Stimulated activated CD4-positive, alpha-beta T cell treated with anti-CD3 and anti-CD28 coated beads, Interleukin-1b, Interleukin-23, amount 100 ng/mL, for 48 hours (primary cell): ENCODE data around the gene OOEP.

Source experiments
- DNase-seq: peaks from one replicate; pipeline ENCODE4 v3.0.0-alpha.2; 2020

Gene OOEP

DNA sequence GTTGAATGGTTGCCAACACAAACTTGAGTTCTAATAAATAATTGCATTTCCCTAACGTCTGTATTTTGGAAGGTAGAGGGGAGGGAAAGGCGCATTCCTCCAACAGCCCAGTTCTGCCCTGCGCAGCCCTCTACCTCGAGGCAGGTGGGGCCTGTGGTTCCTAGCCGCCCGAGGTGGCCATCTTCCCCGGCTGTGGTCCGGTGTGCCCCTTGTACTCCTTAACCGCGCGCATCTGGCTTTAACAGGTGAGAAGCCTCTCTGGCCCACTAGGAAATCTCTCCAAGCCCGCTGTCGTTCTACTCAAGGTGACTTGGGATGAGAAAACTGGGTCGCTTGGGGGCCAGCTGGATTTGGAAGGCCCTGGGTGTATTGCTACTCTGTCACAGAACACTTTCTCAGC is 5.6 kb downstream of the OOEP start:
- DNase-seq: no peak

DNA sequence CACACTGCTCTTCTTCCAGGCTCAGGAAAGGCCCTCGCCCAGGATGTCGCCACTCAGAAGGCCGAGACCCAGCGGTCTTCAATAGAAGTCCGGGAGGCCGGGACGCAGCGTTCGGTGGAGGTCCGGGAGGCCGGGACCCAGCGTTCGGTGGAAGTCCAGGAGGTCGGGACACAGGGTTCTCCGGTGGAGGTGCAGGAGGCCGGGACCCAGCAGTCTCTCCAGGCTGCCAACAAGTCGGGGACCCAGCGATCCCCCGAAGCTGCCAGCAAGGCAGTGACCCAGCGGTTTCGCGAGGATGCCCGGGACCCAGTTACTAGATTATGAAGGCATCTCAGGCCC is 6.2 kb downstream of the OOEP start:
- DNase-seq: no peak

DNA sequence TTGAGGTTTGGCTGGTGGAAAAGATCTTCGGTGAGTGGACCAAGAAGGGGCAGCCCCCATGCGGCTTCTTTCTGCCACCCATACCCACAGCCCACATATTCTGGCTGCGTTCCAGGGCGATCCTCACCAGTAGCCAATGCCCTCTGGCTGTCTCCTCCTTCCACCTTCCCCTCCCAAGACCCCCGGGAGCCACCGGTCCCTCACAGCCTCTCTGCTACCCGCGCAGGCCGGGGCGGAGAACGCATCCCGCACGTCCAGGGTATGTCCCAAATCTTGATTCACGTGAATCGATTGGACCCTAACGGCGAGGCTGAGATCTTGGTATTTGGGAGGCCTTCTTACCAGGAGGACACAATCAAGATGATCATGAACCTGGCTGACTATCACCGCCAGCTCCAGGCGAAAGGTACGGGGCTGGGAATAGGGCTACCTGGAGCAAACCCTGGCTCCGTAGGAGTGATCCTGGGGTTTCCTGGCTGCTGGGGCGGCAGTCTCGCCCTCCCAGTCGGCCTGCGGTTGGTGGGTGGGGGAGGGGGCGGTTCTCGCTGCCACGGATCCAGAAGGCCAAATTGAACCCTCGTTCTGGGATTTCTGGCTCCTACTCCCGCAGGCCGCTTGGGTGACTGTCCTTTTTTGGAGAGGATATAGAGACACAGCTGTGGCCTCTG is 6.7 kb downstream of the OOEP start:
- no peak for DNase-seq

DNA sequence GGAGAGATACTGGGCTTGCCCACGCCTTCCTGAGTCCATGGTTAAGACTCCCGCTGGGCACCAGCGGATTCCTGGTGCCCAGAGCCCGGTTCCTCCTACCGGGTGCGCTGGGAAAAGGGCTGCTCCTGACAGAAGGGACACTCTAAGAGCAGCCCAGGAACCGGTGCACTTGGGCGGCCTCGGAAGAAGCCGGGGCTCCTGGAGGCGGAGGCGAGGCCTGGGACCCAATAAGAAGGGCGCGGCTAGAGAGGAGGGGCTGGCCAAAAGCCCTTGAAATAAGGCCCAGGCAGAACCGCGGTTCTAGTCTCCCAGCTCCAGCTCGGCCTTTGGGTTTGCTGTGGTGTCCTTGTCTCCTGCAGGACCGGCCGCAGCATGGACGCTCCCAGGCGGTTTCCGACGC is 7.3 kb downstream of the OOEP start, which contains the start of gene KHDC3L:
KHDC3L (plus strand) TSS at position 301 of the 400 bp plus-strand sequence; CDS start at position 373, 72 bp downstream.
- no peak for DNase-seq

DNA sequence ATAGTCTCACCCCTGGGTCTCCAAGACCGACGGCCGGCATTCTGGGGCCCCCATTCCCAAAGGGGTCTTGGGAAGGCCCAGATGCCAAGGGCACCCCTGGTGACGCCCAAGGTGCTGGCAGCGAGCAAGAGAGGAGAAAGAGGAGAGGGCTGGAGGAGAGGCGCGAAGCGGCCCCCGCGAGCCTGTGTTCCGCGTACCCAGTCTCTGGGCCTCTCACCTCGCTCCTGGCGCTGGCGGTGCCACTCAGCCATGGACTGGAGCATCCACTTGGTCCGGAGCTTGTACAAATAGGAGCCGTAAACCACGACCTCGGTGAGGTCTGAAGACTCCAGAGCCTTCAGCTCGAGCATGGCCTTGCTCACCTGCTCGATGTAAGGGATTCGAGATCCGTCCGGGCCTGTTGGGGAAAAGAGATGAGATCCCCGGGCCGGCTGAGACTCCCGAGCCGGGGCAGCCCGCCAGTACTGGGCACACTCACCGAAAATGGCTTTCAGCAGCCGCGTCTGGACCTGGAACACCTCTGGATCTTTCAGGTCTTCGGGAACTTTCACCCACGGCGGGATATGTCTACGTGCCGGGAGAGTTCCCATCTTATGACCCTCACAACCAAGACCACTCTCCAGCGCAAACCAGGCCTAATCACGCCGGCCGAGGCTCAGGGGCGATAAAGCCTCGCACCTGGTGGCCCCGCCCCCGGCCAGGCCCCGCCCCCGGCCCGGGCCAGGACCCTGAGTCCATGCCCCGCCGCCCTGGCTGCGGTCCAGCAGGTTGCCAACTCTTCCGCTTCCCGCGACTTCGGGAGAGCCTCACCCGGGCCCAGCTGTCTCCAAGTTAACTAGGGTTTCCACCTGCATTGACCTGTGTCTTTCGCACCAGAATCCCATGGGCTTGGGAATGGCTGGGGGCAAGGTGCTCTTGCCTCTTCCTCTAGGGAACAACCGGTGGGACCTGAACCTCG is 15.8 kb downstream of the OOEP start, which contains the start of gene DPPA5:
DPPA5 (minus strand) TSS at position 641 of the 958 bp plus-strand sequence; CDS start at position 590, 51 bp downstream.
- DNase-seq: no peak

DNA sequence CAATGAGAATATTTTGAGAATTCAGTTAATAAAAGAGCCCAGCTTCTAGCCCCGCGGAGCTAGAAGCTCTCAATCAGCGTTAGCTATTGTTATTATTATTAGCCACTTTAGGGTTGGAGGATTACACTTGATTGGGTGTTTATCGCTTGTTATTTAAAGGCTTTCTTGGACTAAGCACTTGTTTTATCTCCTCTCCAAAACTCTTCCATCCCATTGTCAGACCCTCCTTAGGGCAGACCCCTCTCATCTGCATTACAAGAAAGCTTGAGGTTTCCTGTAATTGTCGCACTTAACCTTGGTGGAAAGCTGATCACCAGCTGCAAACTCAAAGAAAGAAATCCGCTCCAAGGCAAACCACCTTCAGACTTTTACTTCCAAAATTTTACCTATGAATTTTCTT is 20.4 kb downstream of the OOEP start:
- no peak for DNase-seq

DNA sequence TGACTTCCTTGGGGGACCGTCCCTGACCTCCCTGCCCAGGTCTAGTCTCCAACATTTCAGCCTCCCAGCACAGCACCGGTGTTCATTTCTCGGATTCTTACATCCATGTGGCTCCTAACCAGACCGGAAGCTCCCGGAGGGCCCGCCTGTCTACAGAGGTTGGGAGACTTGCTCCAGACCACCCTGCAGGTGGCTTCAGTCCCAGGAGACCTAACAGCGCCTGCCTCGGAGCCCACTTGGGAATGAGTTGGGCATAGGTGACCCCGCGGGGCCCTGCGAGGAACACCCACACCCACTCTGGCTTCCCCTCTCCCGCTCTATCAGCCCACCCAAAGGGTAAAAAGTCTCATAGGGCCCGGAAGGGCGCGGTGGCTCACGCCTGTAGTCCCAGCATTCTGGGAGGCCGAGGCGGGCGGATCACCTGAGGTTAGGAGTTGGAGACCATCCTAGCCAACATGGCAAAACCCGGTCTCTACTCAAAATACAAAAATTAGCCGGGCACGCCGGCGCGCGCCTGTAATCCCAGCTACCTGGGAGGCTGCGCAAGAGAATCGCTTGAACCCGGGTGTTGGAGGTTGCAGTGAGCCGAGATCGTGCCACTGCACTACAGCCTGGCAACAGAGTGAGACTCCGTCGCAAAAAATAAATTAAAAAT is 21.0 kb downstream of the OOEP start:
- DNase-seq: no peak

DNA sequence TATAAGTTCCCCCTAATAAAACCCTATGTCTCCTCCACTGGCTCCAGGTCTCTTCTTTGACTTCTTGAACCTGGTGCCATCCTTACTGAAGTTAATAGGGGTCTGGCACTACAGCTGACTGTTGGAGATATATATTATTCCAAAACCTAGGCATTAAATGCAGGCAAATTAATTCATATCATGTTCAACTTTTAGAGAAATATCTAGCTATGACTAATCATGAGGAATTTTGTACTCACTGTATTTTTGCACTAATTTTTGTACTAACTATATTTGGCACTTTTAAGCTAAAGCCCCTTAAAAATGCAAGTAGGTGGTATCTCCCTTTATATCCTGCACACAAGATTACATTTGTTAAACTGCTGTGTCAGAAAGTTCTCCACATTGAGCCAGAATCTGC is 26.5 kb downstream of the OOEP start:
- no peak for DNase-seq

DNA sequence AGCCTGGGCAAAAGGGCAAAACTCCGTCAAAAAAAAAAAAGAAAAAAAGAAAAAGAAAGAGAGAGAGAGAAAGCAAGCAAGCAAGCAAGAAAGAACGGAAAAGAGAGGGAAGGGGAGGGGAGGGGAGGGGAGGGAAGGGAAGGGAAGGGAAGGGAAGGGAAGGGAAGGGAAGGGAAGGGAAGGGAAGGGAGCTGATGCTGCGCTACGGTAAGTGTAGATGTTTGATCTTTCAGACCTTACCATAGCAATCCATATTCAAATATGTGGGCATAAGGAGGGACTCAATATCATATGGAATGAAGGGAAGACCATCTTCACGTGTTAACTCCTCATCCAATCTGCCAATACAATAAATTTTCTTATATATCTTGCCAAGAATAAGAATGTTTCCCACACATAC is 27.5 kb downstream of the OOEP start:
- DNase-seq: no peak

DNA sequence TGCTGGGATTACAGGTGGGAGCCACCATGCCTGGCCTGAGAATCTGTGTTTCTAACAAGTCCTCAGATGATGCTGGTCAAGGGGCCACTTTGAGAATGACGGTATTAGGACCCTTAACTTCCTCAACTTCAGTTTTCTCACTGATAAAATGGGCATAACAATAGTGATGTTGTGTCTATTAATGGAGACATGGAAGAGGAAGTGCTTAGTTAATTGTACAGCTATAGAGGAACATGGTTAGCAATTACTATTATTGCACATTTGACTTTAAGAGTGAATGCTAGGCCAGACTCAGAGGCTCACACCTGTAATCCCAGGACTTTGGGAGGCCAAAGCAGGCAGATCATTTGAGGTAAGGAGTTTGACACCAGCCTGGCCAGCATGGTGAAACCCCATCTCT is 28.4 kb downstream of the OOEP start:
- no peak for DNase-seq

DNA sequence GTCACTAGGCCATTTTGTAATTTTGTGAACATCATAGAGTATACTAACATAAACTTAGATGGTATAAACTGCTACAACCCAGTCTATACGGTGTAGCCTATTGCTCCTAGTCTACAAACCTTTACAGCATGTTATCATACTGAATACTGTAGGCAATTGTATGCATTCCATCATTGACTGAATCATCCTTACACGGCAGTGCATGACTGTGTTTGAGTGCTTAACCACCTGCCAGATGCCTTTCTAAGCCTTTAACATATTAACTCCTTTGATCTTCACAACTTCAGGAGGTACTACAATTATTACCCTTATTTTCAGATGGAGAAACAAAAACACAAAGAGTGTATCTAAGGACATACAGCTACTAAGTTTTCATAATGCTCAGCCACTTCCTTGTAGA is 29.6 kb downstream of the OOEP start:
- no peak for DNase-seq

DNA sequence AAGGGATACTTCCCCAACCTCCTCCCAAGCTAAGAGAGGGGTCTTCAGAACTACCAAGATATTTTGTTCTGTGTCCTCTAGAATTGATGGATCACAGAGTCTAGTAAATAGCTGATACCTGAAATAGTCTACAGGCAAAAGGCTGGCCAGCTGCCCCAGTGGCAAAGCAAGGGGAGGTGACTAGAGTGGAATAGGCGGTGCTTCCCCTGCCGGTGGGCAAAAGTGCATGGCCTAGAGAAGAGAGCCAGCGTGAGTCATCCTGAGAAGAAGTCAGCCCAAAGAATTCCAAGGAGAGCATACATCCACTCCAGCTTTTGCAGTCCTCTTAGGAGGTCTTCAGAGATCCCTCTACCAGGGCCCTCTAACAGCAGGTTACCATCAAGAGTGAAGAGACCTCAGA is 30.4 kb downstream of the OOEP start:
- no peak for DNase-seq

DNA sequence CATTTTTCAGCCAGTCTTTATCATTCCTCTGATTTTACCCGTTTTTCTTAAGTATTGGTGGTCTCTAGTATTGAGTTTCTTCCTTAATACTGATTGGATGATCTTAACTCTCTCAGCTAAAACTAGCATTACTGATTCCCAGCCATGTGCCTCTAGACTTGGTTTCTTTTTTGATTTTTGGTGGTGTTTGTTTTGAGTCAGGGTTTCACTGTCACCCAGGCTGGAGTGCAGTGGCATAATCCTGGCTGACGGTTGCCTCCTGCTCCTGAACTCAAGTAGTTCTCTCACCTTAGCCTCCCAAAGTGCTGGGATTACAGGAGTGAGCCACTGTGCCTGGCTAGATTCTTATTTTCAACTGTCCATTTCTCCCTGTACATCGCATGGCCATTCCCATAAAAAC is 40.5 kb downstream of the OOEP start:
- no peak for DNase-seq

DNA sequence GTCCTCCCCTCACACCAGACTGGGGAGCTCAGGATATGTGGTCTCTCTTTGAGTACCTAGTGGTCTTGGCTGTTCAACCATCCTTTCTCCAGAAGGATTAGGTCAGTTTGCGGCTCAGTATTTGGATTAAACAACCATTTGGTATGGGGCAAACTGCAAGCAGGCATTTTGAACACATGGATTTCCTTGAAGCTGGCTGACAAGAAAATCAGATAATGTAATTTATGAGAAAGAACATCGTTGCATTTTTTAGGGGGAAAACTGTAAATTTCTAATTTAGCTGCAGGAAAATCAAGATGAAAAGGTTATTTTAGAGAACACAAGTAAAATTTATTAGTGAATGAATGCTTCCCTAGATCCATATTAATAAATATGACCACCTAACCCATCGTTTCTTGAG is 40.9 kb downstream of the OOEP start:
- DNase-seq: no peak

DNA sequence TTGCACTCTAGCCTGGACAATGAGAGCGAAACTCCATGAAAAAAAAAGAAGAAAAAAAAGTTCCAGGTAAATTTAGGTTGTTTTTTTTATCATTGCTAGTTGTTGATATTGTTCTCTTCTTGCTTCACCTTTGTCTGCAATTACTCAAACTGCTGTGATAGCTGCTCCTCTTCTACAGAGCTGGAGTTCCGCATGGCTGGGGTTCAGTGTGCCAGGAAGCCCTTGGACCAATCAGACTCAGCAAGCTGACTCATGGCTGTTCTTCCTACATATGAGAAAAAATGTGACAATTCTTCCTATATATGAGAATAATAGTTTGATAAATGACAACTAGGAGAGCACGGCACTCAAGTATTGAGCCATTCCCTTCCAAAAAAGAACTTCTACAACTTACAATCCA is 44.0 kb downstream of the OOEP start:
- DNase-seq: no peak

DNA sequence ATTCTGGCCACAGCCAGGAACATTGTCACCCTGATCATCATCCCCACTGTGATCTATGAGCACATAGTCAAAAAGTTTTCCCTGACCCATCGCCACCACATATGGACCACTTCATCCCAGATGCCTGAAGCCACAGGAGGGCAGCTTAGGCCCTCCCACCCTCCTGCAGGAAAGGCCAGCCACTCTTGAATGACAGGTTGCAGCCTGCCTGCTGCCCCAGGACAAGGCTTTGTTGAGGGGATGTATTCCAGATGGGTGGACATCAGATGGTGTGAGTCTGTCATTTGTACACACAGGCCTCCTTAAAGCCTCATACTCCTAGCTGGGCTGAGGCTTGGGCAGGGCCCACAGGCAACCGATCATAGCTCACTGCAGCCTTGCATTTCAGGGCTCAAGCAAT is 46.4 kb downstream of the OOEP start:
- no peak for DNase-seq
